Liver (tissue), 9 donors: ENCODE measurements around the gene CANX. TPM values are rescaled to one million over a fixed set of nuclear protein-coding genes. Genes with fewer than 3 reads are reported as not detected.

Experiments used
- DNase-seq: peaks from one replicate; pipeline ENCODE4 v3.0.0-alpha.2; 2017; ENCODE audit warnings: low spot score
- H3K27ac ChIP-seq, 2 donors: one replicate each; pipeline ENCODE4 v1.7.0; 2013; ENCODE audit warnings: inconsistent platforms in 2 of 2, low read length in 2 of 2, control low read depth in 1 of 2, low read depth in 1 of 2, mild to moderate bottlenecking in 1 of 2
- H3K27me3 ChIP-seq, 4 donors: one replicate each; pipeline versions ENCODE4 v1.6.1 to v1.7.0; 2013; ENCODE audit warnings: low read length in 3 of 4, inconsistent platforms in 1 of 4, mild to moderate bottlenecking in 1 of 4, moderate library complexity in 1 of 4; ENCODE audit not compliant: control insufficient read depth in 4 of 4, insufficient read depth in 4 of 4
- H3K36me3 ChIP-seq, 4 donors: one replicate each; pipeline versions ENCODE4 v1.6.1 to v1.7.0; 2013; ENCODE audit warnings: low read length in 3 of 4, mild to moderate bottlenecking in 3 of 4, low read depth in 1 of 4, moderate library complexity in 1 of 4; ENCODE audit not compliant: control insufficient read depth in 4 of 4, insufficient read depth in 3 of 4
- H3K4me1 ChIP-seq, 4 donors: one replicate each; pipeline versions ENCODE4 v1.6.1 to v1.7.0; 2013; ENCODE audit warnings: low read length in 3 of 4, mild to moderate bottlenecking in 3 of 4, moderate library complexity in 1 of 4; ENCODE audit not compliant: control insufficient read depth in 4 of 4, insufficient read depth in 4 of 4
- H3K4me3 ChIP-seq, 3 donors: one replicate each; pipeline versions ENCODE4 v1.6.1 to v1.7.0; 2013; ENCODE audit warnings: low read length in 3 of 3, control low read depth in 1 of 3, low read depth in 1 of 3, mild to moderate bottlenecking in 1 of 3
- H3K9ac ChIP-seq, 2 donors: one replicate each; pipeline ENCODE4 v1.7.0; 2013; ENCODE audit warnings: low read length in 2 of 2, mild to moderate bottlenecking in 2 of 2, moderate library complexity in 2 of 2, control low read depth in 1 of 2, low read depth in 1 of 2
- H3K9me3 ChIP-seq, 4 donors: one replicate each; pipeline versions ENCODE4 v1.6.1 to v1.7.0; 2013; ENCODE audit warnings: low read length in 3 of 4; ENCODE audit not compliant: control insufficient read depth in 4 of 4
- EGR1 ChIP-seq, 2 donors: IDR thresholded peaks; 2 replicates each; pipeline ENCODE4 v1.6.1; 2016 to 2018; ENCODE audit warnings: antibody characterized with exemption in 2 of 2, low read depth in 2 of 2
- FOXA1 ChIP-seq: IDR thresholded peaks from 2 replicates; pipeline ENCODE4 v1.6.1; 2016; ENCODE audit warnings: antibody characterized with exemption
- FOXA2 ChIP-seq: IDR thresholded peaks from 2 replicates; pipeline ENCODE4 v1.6.1; 2016; ENCODE audit warnings: antibody characterized with exemption
- GABPA ChIP-seq, 2 donors: IDR thresholded peaks in 1 of 2; conservative IDR thresholded peaks in 1 of 2; 2 replicates each; pipeline ENCODE4 v1.6.1; 2016; ENCODE audit warnings: antibody characterized with exemption in 2 of 2, mild to moderate bottlenecking in 1 of 2, moderate library complexity in 1 of 2
- HNF4A ChIP-seq, 2 donors: conservative IDR thresholded peaks; 2 replicates each; pipeline ENCODE4 v1.6.1; 2016; ENCODE audit warnings: antibody characterized with exemption in 2 of 2, mild to moderate bottlenecking in 2 of 2
- HNF4G ChIP-seq: IDR thresholded peaks from 2 replicates; pipeline ENCODE4 v1.6.1; 2016; ENCODE audit warnings: antibody characterized with exemption
- JUND ChIP-seq, 2 donors: IDR thresholded peaks; 2 replicates each; pipeline ENCODE4 v1.6.1; 2016; ENCODE audit warnings: antibody characterized with exemption in 2 of 2
- NR2F2 ChIP-seq: IDR thresholded peaks from 2 replicates; pipeline ENCODE4 v1.6.1; 2016; ENCODE audit warnings: antibody characterized with exemption
- RAD21 ChIP-seq, 2 donors: IDR thresholded peaks; 2 replicates each; pipeline ENCODE4 v1.6.1; 2016; ENCODE audit warnings: antibody characterized with exemption in 2 of 2, mild to moderate bottlenecking in 2 of 2
- RXRA ChIP-seq, 2 donors: IDR thresholded peaks; 2 replicates each; pipeline ENCODE4 v1.6.1; 2017 to 2018; ENCODE audit warnings: antibody characterized with exemption in 2 of 2, mild to moderate bottlenecking in 1 of 2
- SP1 ChIP-seq: IDR thresholded peaks from 2 replicates; pipeline ENCODE4 v1.6.1; 2018; ENCODE audit warnings: antibody characterized with exemption, mild to moderate bottlenecking
- TAF1 ChIP-seq: conservative IDR thresholded peaks from 2 replicates; pipeline ENCODE4 v1.6.1; 2016; ENCODE audit warnings: antibody characterized with exemption, mild to moderate bottlenecking
- YY1 ChIP-seq: IDR thresholded peaks from 2 replicates; pipeline ENCODE4 v1.6.1; 2016; ENCODE audit warnings: antibody characterized with exemption, mild to moderate bottlenecking
- WGBS: extraction: QIAGEN DNeasy Blood & Tissue Kit; methylation state at CpG from one replicate; pipeline ENCODE4 v1.1.7; 2013; 5-methylcytosine and 5-hydroxymethylcytosine counted together
- polyA plus RNA-seq, 2 donors: library from polyadenylated mRNA; stranded (reverse) in 1 of 2; unstranded in 1 of 2; fragments of 200-250 nt in 1 of 2; fragments of >200 nt in 1 of 2; fragmentation: Nextera tagmentation in 1 of 2; extraction: Ambion mirVana in 1 of 2; gene quantifications; one replicate each; pipeline versions ENCODE4 v1.2.1 to v1.2.3, GENCODE V29; 2013 to 2015
- total RNA-seq, 2 donors: library from RNA; depleted of rRNA; stranded (reverse); fragments of >200 nt; gene quantifications; one replicate each; pipeline ENCODE4 v1.2.3, GENCODE V29; 2014
- TF ChIP-seq, protein P1 (sequence below): IDR thresholded peaks from 2 replicates; pipeline ENCODE4 v1.6.1; 2016; ENCODE audit warnings: antibody characterized with exemption
- TF ChIP-seq, protein P2 (sequence below): fragments of 150-350 bp; IDR thresholded peaks from 2 replicates; pipeline ENCODE4 v1.5.1; 2017; ENCODE audit warnings: improper control_type of control experiment, low read depth, low read length; ENCODE audit not compliant: missing input control
- TF ChIP-seq, protein P3 (sequence below): IDR thresholded peaks from 2 replicates; pipeline ENCODE4 v1.6.1; 2016; ENCODE audit warnings: antibody characterized with exemption
- TF ChIP-seq, protein P4 (sequence below): IDR thresholded peaks from 2 replicates; pipeline ENCODE4 v1.6.1; 2016; ENCODE audit warnings: antibody characterized with exemption, mild to moderate bottlenecking
- TF ChIP-seq, protein P5 (sequence below): IDR thresholded peaks from 2 replicates; pipeline ENCODE4 v1.6.1; 2016; ENCODE audit warnings: antibody characterized with exemption
- donor health status: healthy.
- donor health status: healthy.
- donor health status: healthy.
- donor health status: healthy.
- donor health status: healthy.

The CANX gene
- total and polyA plus RNA-seq, 4 donors = 129 to 628 (median 314) TPM

DNA sequence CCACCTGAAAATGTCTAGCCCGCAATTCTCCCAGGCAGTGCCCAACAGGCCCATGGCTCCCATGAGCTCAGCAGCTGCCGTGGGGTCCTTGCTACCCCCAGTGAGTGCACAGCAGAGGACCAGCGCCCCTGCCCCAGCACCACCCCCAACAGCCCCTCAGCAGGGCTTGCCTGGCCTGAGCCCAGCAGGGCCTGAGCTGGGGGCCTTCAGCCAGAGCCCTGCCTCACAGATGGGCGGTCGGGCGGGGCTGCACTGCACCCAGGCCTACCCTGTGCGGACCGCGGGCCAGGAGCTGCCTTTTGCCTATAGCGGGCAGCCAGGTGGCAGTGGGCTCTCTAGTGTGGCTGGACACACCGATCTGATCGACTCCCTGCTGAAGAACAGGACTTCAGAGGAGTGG lies 75.7 kb downstream of the CANX start (continued):
- TF ChIP-seq, protein P1, sequence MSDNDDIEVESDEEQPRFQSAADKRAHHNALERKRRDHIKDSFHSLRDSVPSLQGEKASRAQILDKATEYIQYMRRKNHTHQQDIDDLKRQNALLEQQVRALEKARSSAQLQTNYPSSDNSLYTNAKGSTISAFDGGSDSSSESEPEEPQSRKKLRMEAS = no peak
- TF ChIP-seq HNF4A (conservative IDR thresholded peaks at IDR 0.05) = no peak
- TF ChIP-seq FOXA1 = no peak

DNA sequence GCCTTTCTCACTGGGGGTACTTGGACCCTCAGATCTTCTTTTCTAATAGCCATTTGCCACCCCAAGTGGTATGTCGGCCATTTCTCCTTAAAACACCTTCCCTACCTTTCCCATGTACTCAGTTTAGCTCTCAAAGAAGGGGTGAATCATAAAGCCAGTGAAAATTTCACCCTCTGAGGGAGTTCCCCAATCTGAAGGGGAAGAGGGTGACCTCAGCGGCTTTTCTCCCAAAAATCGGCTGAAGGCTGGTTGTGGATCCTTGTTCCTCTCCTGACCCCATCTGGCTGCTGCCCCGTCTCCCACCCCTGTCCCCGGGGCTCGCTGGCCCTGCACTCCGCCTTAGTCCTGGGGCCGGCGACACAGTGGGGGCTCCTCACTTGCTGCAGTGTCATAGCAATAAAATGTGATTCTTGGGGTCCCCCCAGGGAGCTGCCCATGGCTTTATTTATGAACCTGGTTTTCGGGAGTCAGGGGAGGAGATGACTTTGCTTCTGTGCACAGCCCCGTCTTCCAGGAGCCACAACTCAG lies 77.7 kb downstream of the CANX start:
- no peak overlapping the region for H3K4me3 ChIP-seq
- DNase-seq = no peak
- H3K27me3 ChIP-seq = no peaks in the 10 kb centered on the region
- H3K9ac ChIP-seq = no peak overlapping the region
- H3K36me3 ChIP-seq = peaks cover 7 to 53% (median 35%) of the 10 kb centered on the region in 4 donors
- 90% methylated on average over 11 of the region's 11 CpGs for WGBS
- H3K9me3 ChIP-seq = no peaks in the 10 kb centered on the region
- no peaks in the 10 kb centered on the region for H3K4me1 ChIP-seq
- TF ChIP-seq HNF4A (conservative IDR thresholded peaks at IDR 0.05) (no peak), EGR1 (IDR thresholded peaks at IDR 0.05; ENCODE audit: low read depth in 2 of 2) (no peak), RXRA (IDR thresholded peaks at IDR 0.05) (no peak), HNF4G (no peak), NR2F2 (no peak), GABPA (IDR thresholded peaks at IDR 0.05 in 1 of 2, conservative IDR thresholded peaks at IDR 0.05 in 1 of 2) (no peak), YY1 (no peak), FOXA2 (no peak), SP1 (no peak), RAD21 (IDR thresholded peaks at IDR 0.05) (no peak), TAF1 (no peak), JUND (IDR thresholded peaks at IDR 0.05) (no peak), FOXA1 (no peak)
- TF ChIP-seq, protein P2, sequence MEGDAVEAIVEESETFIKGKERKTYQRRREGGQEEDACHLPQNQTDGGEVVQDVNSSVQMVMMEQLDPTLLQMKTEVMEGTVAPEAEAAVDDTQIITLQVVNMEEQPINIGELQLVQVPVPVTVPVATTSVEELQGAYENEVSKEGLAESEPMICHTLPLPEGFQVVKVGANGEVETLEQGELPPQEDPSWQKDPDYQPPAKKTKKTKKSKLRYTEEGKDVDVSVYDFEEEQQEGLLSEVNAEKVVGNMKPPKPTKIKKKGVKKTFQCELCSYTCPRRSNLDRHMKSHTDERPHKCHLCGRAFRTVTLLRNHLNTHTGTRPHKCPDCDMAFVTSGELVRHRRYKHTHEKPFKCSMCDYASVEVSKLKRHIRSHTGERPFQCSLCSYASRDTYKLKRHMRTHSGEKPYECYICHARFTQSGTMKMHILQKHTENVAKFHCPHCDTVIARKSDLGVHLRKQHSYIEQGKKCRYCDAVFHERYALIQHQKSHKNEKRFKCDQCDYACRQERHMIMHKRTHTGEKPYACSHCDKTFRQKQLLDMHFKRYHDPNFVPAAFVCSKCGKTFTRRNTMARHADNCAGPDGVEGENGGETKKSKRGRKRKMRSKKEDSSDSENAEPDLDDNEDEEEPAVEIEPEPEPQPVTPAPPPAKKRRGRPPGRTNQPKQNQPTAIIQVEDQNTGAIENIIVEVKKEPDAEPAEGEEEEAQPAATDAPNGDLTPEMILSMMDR = no peak
- TF ChIP-seq, protein P3, sequence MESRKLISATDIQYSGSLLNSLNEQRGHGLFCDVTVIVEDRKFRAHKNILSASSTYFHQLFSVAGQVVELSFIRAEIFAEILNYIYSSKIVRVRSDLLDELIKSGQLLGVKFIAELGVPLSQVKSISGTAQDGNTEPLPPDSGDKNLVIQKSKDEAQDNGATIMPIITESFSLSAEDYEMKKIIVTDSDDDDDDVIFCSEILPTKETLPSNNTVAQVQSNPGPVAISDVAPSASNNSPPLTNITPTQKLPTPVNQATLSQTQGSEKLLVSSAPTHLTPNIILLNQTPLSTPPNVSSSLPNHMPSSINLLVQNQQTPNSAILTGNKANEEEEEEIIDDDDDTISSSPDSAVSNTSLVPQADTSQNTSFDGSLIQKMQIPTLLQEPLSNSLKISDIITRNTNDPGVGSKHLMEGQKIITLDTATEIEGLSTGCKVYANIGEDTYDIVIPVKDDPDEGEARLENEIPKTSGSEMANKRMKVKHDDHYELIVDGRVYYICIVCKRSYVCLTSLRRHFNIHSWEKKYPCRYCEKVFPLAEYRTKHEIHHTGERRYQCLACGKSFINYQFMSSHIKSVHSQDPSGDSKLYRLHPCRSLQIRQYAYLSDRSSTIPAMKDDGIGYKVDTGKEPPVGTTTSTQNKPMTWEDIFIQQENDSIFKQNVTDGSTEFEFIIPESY = no peak
- TF ChIP-seq, protein P4, sequence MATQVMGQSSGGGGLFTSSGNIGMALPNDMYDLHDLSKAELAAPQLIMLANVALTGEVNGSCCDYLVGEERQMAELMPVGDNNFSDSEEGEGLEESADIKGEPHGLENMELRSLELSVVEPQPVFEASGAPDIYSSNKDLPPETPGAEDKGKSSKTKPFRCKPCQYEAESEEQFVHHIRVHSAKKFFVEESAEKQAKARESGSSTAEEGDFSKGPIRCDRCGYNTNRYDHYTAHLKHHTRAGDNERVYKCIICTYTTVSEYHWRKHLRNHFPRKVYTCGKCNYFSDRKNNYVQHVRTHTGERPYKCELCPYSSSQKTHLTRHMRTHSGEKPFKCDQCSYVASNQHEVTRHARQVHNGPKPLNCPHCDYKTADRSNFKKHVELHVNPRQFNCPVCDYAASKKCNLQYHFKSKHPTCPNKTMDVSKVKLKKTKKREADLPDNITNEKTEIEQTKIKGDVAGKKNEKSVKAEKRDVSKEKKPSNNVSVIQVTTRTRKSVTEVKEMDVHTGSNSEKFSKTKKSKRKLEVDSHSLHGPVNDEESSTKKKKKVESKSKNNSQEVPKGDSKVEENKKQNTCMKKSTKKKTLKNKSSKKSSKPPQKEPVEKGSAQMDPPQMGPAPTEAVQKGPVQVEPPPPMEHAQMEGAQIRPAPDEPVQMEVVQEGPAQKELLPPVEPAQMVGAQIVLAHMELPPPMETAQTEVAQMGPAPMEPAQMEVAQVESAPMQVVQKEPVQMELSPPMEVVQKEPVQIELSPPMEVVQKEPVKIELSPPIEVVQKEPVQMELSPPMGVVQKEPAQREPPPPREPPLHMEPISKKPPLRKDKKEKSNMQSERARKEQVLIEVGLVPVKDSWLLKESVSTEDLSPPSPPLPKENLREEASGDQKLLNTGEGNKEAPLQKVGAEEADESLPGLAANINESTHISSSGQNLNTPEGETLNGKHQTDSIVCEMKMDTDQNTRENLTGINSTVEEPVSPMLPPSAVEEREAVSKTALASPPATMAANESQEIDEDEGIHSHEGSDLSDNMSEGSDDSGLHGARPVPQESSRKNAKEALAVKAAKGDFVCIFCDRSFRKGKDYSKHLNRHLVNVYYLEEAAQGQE = no peak
- TF ChIP-seq, protein P1 = no peak
- TF ChIP-seq, protein P5, sequence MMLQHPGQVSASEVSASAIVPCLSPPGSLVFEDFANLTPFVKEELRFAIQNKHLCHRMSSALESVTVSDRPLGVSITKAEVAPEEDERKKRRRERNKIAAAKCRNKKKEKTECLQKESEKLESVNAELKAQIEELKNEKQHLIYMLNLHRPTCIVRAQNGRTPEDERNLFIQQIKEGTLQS = no peak
- no peak overlapping the region for H3K27ac ChIP-seq
